WTC11 (cell line): Measurements from ENCODE around the gene OBP2B.

Experiments used
- CREB1 ChIP-seq: sonication (generic); formaldehyde crosslinking; IDR thresholded peaks from 2 replicates; pipeline ENCODE4 v1.8.0; 2023; ENCODE audit warnings: mild to moderate bottlenecking, missing genetic modification reagents
- JAZF1 ChIP-seq: fragments of 250-450 bp; sonication (Bioruptor Pico); IDR thresholded peaks from 2 replicates; pipeline ENCODE4 v1.9.0; 2021; ENCODE audit warnings: moderate library complexity, mild to moderate bottlenecking, inconsistent platforms
- NR2C2 ChIP-seq: sonication (generic); formaldehyde crosslinking; IDR thresholded peaks from 2 replicates; pipeline ENCODE4 v1.8.0; 2022; ENCODE audit warnings: mild to moderate bottlenecking, missing genetic modification reagents
- NR3C1 ChIP-seq: sonication (generic); formaldehyde crosslinking; conservative IDR thresholded peaks from 2 replicates; pipeline ENCODE4 v1.8.1; 2023; ENCODE audit warnings: low read depth, mild to moderate bottlenecking, missing genetic modification reagents
- ZNF416 ChIP-seq: fragments of 250-450 bp; sonication (Bioruptor Pico); IDR thresholded peaks from 2 replicates; pipeline ENCODE4 v1.9.0; 2021; ENCODE audit warnings: mild to moderate bottlenecking, inconsistent platforms
- TF ChIP-seq, protein P1 (sequence below): fragments of 200-600 bp; IDR thresholded peaks from 2 replicates; pipeline ENCODE4 v1.8.0; 2022; ENCODE audit warnings: antibody characterized with exemption
- TF ChIP-seq, protein P2 (sequence below): sonication (generic); formaldehyde crosslinking; IDR thresholded peaks from 2 replicates; pipeline ENCODE4 v1.8.1; 2022; ENCODE audit warnings: low read depth, missing genetic modification reagents, borderline replicate concordance
- TF ChIP-seq, protein P3 (sequence below): sonication (generic); formaldehyde crosslinking; conservative IDR thresholded peaks from 2 replicates; pipeline ENCODE4 v1.8.1; 2022; ENCODE audit warnings: mild to moderate bottlenecking, missing genetic modification reagents
- TF ChIP-seq, protein P4 (sequence below): sonication (generic); formaldehyde crosslinking; IDR thresholded peaks from 2 replicates; pipeline ENCODE4 v1.8.1; 2022; ENCODE audit warnings: low read depth, mild to moderate bottlenecking, moderate library complexity, missing genetic modification reagents, borderline replicate concordance
- TF ChIP-seq, protein P5 (sequence below): sonication (generic); formaldehyde crosslinking; IDR thresholded peaks from 2 replicates; pipeline ENCODE4 v1.8.0; 2022; ENCODE audit warnings: mild to moderate bottlenecking, missing genetic modification reagents

DNA sequence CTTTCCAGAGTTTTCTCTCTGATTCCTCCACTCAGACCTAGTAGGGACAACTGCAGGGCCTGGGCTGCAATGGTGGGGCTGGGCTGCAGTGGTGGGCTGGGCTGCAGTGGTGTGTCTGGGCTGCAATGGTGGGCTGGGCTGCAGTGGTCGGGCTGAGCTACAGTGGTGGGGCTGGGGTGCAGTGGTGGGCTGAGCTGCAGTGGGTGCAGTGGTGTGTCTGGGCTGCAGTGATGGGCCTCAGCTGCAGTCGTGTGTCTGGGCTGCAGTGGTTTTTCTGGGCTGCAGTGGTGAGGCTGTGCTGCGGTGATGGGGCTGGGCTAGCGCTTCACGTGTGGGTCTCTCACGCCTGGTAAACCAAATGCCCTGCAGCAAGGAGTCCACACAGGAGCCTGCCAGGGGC is 38.6 kb upstream of the OBP2B start:
- TF ChIP-seq, protein P1, sequence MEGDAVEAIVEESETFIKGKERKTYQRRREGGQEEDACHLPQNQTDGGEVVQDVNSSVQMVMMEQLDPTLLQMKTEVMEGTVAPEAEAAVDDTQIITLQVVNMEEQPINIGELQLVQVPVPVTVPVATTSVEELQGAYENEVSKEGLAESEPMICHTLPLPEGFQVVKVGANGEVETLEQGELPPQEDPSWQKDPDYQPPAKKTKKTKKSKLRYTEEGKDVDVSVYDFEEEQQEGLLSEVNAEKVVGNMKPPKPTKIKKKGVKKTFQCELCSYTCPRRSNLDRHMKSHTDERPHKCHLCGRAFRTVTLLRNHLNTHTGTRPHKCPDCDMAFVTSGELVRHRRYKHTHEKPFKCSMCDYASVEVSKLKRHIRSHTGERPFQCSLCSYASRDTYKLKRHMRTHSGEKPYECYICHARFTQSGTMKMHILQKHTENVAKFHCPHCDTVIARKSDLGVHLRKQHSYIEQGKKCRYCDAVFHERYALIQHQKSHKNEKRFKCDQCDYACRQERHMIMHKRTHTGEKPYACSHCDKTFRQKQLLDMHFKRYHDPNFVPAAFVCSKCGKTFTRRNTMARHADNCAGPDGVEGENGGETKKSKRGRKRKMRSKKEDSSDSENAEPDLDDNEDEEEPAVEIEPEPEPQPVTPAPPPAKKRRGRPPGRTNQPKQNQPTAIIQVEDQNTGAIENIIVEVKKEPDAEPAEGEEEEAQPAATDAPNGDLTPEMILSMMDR, result no peak
- TF ChIP-seq NR3C1 (CRISPR knock-in tag) (no peak), NR2C2 (no peak), CREB1 (no peak), JAZF1 (CRISPR knock-in tag) (no peak), ZNF416 (no peak)
- TF ChIP-seq, protein P2, sequence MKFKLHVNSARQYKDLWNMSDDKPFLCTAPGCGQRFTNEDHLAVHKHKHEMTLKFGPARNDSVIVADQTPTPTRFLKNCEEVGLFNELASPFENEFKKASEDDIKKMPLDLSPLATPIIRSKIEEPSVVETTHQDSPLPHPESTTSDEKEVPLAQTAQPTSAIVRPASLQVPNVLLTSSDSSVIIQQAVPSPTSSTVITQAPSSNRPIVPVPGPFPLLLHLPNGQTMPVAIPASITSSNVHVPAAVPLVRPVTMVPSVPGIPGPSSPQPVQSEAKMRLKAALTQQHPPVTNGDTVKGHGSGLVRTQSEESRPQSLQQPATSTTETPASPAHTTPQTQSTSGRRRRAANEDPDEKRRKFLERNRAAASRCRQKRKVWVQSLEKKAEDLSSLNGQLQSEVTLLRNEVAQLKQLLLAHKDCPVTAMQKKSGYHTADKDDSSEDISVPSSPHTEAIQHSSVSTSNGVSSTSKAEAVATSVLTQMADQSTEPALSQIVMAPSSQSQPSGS (CRISPR knock-in tag), result no peak
- TF ChIP-seq, protein P3, sequence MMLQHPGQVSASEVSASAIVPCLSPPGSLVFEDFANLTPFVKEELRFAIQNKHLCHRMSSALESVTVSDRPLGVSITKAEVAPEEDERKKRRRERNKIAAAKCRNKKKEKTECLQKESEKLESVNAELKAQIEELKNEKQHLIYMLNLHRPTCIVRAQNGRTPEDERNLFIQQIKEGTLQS (CRISPR knock-in tag), result no peak
- TF ChIP-seq, protein P4, sequence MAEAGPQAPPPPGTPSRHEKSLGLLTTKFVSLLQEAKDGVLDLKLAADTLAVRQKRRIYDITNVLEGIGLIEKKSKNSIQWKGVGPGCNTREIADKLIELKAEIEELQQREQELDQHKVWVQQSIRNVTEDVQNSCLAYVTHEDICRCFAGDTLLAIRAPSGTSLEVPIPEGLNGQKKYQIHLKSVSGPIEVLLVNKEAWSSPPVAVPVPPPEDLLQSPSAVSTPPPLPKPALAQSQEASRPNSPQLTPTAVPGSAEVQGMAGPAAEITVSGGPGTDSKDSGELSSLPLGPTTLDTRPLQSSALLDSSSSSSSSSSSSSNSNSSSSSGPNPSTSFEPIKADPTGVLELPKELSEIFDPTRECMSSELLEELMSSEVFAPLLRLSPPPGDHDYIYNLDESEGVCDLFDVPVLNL (CRISPR knock-in tag), result no peak
- TF ChIP-seq, protein P5, sequence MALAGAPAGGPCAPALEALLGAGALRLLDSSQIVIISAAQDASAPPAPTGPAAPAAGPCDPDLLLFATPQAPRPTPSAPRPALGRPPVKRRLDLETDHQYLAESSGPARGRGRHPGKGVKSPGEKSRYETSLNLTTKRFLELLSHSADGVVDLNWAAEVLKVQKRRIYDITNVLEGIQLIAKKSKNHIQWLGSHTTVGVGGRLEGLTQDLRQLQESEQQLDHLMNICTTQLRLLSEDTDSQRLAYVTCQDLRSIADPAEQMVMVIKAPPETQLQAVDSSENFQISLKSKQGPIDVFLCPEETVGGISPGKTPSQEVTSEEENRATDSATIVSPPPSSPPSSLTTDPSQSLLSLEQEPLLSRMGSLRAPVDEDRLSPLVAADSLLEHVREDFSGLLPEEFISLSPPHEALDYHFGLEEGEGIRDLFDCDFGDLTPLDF, result no peak
